ENCODE measurements around the gene TEX2. TPM values are rescaled to one million over a fixed set of nuclear protein-coding genes. Genes with fewer than 3 reads are reported as not detected.

TEX2 gene
- total RNA-seq, 1 experiment from 2014 or later: 27.9 TPM

DNA sequence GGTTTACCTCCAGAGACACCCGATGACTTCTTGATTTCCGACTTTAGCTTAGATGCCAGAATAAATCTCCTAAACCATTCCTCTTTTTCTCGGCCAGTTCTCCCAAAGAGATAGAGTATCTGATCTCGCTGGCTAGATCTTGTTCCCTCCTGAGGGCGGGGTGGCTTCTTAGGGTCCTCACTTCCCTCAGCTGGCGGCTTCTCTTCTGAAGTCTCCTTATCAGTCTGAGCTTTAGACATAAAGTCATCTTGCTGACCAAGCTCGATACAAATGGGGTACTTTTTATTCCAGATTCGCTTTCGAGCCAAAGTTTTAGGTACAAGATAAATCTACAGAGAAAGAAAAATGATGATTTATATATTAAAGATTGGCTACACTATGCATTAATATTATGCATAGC, 69.5 kb downstream of the TEX2 start:
- ChIA-PET POLR2A (ENCODE audit: unreplicated experiment) (no interaction called here), CTCF (interaction anchor here (0.6 kb wide), 1 partner anchor 79 kb away, joined by 4 read pairs; no protein-coding TSS in a partner anchor)
- no peak for TF ChIP-seq EZH2 (IDR thresholded peaks at IDR 0.05; ENCODE audit: low read depth)
- TF ChIP-seq, protein P1, sequence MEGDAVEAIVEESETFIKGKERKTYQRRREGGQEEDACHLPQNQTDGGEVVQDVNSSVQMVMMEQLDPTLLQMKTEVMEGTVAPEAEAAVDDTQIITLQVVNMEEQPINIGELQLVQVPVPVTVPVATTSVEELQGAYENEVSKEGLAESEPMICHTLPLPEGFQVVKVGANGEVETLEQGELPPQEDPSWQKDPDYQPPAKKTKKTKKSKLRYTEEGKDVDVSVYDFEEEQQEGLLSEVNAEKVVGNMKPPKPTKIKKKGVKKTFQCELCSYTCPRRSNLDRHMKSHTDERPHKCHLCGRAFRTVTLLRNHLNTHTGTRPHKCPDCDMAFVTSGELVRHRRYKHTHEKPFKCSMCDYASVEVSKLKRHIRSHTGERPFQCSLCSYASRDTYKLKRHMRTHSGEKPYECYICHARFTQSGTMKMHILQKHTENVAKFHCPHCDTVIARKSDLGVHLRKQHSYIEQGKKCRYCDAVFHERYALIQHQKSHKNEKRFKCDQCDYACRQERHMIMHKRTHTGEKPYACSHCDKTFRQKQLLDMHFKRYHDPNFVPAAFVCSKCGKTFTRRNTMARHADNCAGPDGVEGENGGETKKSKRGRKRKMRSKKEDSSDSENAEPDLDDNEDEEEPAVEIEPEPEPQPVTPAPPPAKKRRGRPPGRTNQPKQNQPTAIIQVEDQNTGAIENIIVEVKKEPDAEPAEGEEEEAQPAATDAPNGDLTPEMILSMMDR (conservative IDR thresholded peaks at IDR 0.05): no peak
- Histone ChIP-seq H3K4me1 (replicated peaks; ENCODE audit: insufficient read depth) (no peaks in the 10 kb centered on the region), H3K79me2 (ENCODE audit: low read depth) (no peaks in the 10 kb centered on the region), H3K27ac (no peak overlapping the region), H3K9me2 (ENCODE audit: insufficient read depth) (no peaks in the 10 kb centered on the region), H3K36me3 (ENCODE audit: low read depth) (no peaks in the 10 kb centered on the region), H2AFZ (no peak overlapping the region), H3K4me2 (no peak overlapping the region), H3K4me3 (no peak overlapping the region), H4K20me1 (ENCODE audit: insufficient read depth) (no peaks in the 10 kb centered on the region), H3K27me3 (ENCODE audit: insufficient read depth, low read depth) (no peaks in the 10 kb centered on the region), H3F3A (ENCODE audit: insufficient read depth, low read depth) (0 out of 2 replicates have a peak, but pooled peaks cover 5% of the 10 kb centered on the region), H3K9me3 (ENCODE audit: insufficient read depth, low read depth) (no peaks in the 10 kb centered on the region)
- BruUV-seq (replicated peaks): no TSS peak
- intact Hi-C loops (cut with micrococcal nuclease; ENCODE audit: unreplicated experiment): no loop called here
- DNase-seq: no peak

DNA sequence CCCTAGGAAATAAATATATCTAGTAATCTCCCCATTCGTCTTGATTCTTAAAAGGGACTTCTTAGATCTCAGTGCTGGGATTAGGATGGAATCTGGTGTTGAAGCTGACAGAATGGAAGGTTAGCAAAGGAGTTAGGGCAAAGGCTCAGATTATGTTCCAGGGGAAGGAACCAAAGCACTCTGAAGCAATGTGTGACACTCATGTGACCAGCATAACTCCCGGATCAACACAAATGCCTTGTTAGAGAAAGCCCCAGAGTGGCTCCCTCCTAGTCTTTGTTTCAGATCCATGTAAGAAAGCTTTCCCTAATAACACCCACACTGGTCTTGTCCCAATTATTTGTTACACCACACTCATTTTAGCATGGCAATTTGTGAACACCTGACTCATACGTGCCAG, 70.5 kb downstream of the TEX2 start:
- Histone ChIP-seq H3K9me3 (ENCODE audit: insufficient read depth, low read depth) (no peaks in the 10 kb centered on the region), H3K27ac (no peak overlapping the region), H2AFZ (no peak overlapping the region), H3F3A (ENCODE audit: insufficient read depth, low read depth) (0 out of 2 replicates have a peak, but pooled peaks cover 5% of the 10 kb centered on the region), H4K20me1 (ENCODE audit: insufficient read depth) (no peaks in the 10 kb centered on the region), H3K27me3 (ENCODE audit: insufficient read depth, low read depth) (no peaks in the 10 kb centered on the region), H3K4me1 (replicated peaks; ENCODE audit: insufficient read depth) (no peaks in the 10 kb centered on the region), H3K79me2 (ENCODE audit: low read depth) (no peaks in the 10 kb centered on the region), H3K36me3 (ENCODE audit: low read depth) (no peaks in the 10 kb centered on the region), H3K9me2 (ENCODE audit: insufficient read depth) (no peaks in the 10 kb centered on the region), H3K4me3 (no peak overlapping the region), H3K4me2 (no peak overlapping the region)
- no TSS peak for BruUV-seq (replicated peaks)
- POLR2A ChIA-PET (ENCODE audit: unreplicated experiment): no interaction called here
- CTCF ChIA-PET: no interaction called here
- intact Hi-C loops (cut with micrococcal nuclease; ENCODE audit: unreplicated experiment): no loop called here
- DNase-seq: no peak
- TF ChIP-seq, protein P1 (conservative IDR thresholded peaks at IDR 0.05): no peak
- no peak for TF ChIP-seq EZH2 (IDR thresholded peaks at IDR 0.05; ENCODE audit: low read depth)

DNA sequence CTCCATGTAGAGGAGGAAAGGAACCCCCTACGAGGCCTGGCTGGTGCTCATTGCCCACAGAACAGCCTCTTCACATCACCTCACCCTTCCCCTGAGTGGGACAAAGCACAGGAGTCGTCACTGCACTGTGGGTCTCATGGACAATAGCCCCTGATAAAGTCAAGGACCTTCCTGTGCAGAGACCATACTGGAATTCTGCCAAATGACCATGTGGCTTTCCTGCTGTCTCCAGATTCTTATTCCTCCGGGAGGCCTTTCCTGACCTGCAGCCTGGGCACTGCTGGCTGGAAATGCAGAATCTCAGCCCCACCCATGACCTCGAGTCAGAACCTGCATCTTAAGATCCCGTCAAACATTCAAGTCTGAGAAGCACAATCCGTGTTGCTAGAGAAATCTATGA, 72.6 kb downstream of the TEX2 start:
- Histone ChIP-seq H4K20me1 (ENCODE audit: insufficient read depth) (no peaks in the 10 kb centered on the region), H3K79me2 (ENCODE audit: low read depth) (no peaks in the 10 kb centered on the region), H3K36me3 (ENCODE audit: low read depth) (no peaks in the 10 kb centered on the region), H3F3A (ENCODE audit: insufficient read depth, low read depth) (0 out of 2 replicates have a peak, but pooled peaks cover 8% of the 10 kb centered on the region), H3K27ac (no peak overlapping the region), H3K4me2 (no peak overlapping the region), H3K9me2 (ENCODE audit: insufficient read depth) (no peaks in the 10 kb centered on the region), H2AFZ (no peak overlapping the region), H3K9me3 (ENCODE audit: insufficient read depth, low read depth) (no peaks in the 10 kb centered on the region), H3K4me3 (no peak overlapping the region), H3K27me3 (ENCODE audit: insufficient read depth, low read depth) (no peaks in the 10 kb centered on the region), H3K4me1 (replicated peaks; ENCODE audit: insufficient read depth) (no peaks in the 10 kb centered on the region)
- DNase-seq: no peak
- intact Hi-C loops (cut with micrococcal nuclease; ENCODE audit: unreplicated experiment): no loop called here
- ChIA-PET POLR2A (ENCODE audit: unreplicated experiment) (no interaction called here), CTCF (no interaction called here)
- no peak for TF ChIP-seq EZH2 (IDR thresholded peaks at IDR 0.05; ENCODE audit: low read depth)
- TF ChIP-seq, protein P1 (conservative IDR thresholded peaks at IDR 0.05): no peak
- BruUV-seq (replicated peaks): no TSS peak

All from PC-9 (cell line).